T-helper 2 cell (primary cell): ENCODE results near the gene ADAMTS2.

Experiments
- DNase-seq, 5 experiments: peaks; one replicate each; pipeline versions ENCODE4 v3.0.0 to v3.0.0-alpha.2; 2012 to 2022

Gene ADAMTS2

DNA sequence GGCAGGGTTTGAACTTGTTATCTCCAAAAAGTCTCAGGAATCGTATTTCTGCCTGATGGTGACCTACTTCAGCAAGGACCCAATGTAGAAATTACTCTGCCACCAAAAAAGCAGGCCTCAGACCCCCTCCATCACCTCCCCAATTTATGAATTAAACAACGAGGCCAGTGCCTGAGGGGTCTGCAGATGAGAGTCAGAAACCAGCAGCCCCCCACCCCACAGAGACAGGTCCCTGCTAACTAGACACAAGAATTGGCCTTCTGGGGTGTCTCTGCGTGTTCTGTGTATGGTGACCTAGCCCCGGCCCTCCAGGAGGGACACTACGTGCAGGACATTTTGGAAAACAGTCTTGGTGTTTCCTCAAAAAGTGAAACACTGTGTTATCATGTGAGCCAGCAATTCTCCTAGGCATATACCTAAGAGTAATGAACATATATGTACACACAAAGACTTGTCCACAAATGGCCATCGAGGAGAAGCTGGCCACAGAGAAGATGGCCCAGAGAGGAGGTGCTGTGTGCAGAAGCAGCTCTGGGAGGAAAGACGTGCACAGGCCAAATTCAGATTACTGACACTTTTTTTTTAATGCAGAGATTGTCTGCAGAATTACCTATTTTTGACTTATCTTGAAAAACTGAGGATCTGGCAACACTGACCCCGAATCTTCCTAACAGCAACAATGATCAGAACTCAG, 93.8 kb downstream of the ADAMTS2 start:
- DNase-seq, result no peak

DNA sequence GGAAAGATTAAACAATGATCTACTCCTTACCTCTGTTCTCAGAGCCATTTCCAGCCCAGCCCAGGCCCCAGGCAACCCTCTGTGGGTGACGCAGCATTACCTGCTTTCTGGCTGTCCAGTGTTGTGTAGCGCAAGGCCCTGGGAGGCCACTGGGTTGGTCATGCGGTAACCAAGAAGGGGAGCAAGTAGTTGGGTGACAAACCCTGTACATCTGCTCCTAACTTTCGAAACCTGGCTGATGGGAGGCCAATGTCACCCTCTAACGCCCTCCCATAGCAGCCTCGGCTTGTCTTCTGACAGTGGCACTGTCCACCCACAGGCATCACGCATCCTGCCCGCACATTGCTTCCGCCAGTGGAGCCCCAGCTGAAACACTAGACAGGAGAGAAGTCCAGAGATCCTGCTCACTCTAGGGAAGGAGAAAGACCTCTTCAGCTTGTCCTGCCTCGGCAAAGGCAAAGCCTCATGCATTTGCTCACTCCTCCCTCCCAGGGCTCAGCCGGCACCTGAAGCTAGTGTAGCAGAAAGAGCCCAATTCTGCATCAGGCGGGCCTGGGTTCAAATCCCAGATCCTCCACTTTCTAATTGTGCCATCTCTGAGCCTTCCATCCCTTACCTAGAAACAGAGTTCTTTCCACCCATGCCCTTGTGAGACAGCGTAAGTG, 94.6 kb downstream of the ADAMTS2 start:
- DNase-seq, result no peak

DNA sequence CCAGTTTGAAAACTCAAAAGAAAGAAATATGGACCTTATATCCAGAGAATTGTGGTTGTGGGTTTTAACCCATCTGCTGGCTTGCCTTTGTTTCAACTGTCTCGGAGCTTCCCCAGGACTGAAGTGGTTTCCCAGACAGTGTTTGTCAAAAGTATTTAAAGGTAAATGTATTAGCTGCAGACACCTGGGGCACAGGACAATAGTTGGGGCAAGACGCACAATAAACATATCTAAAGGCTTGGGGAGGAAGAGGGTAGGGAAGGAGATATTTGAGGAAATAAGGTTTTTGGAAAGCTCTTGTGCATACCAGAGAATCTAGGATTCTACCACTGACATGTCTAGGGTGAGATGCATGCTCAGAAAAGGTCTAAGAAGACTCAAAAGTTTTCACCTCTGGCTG, 99.0 kb downstream of the ADAMTS2 start:
- DNase-seq, result no peak

DNA sequence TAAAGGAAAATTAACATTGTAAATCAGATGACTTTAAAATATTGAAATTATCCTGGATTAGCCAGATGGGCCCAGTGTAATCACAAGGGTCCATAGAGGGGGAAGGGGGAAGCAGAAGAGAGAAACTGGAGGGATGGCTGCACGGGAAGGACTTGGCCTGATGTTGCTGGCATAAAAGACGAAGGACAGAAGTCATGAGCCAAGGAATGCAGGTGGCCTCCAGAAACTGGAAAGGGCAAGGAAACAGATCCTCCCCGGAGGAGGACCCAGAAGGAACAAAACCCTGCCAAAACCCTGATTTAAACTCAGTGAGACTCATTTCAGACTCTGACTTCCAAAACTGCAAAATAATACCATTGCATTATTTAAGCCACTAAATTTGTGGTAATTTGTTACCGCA, 100.2 kb downstream of the ADAMTS2 start:
- no peak for DNase-seq

DNA sequence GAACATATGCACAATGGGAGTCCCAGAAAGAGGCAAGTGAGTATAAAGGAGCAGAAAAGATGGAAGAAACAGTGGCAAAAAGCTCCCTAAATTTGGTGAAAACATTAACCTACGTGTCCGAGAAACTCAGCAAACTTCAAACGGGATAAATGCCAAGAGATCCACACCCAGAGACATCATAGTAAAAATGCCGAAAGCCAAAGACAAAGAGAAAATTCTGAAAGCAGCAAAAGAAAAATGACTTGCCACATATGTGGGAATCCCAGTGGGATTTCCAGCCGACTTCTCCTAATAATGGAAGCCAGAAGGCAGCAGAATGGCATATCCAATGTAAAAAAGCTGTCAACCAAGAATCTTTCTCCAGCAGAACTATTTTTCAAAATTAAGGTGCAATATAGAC, 101.2 kb downstream of the ADAMTS2 start:
- DNase-seq, result no peak

DNA sequence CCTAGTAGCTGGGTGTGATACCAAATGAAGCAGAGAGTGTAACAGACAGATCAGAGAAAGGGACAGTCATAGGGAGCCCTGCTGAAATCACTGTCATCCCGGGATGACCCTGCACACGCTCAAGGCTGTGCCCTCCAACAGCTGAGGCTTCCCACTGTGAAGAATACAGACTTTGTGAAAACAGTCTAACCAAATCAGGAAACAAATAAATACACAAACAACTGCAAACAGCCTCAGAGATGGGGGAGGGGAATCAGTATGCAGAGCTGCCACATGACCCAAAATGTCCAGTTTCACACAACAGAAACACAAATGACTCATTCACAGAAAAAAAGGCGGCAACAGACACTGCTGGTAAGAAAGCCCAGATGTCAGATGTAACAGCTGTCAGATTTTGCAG, 101.9 kb downstream of the ADAMTS2 start:
- DNase-seq, result peak in 1 of 5 experiments; percentile 26

DNA sequence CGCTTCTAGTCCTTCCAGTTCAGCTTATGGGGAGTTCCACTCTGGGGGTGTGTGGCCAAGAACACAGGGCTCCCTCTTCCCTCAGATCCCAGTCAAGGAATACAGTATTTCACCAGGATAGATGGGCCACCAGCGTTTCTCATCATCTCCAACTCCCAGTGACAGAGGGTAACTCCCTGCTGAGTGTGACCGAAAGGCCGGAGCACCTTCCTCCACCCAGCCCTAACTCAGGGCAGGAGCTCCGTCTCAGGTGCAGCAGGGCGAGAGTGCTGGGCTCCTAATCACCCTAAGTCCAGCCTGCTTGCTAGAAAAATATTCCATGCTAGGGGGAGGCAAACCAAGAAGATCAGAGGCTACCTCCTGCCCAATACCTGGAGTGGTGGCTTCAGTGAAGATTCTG, 102.6 kb downstream of the ADAMTS2 start:
- no peak for DNase-seq

DNA sequence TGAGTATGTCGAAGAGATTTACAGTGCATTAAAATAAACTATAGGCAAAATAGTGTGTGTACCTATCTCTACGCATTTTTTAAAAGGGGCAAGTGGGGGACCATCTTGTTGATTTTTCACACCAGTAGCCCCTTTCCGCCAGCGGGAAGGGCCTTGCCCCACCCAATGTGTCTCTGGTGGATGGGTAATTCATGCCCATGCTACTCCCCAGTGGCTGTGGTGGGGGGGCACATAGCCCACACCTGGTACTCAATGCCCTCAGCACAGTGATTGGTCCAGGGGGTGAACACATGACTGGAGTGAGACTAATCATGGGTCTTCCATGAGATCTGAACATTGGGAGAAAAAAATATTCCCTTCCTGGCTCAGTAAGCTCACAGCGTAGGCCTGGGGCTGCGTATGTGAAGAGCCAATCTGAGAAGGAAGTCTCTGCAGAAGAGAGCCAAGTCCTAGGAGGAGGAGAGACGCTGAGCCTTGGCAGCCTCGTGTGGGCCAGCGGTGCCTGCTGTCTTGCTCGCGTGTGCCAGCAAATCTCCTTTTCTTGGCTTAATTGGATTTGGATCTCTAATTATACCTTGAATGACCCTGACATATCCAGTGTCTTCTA, 103.4 kb downstream of the ADAMTS2 start:
- DNase-seq, result no peak

DNA sequence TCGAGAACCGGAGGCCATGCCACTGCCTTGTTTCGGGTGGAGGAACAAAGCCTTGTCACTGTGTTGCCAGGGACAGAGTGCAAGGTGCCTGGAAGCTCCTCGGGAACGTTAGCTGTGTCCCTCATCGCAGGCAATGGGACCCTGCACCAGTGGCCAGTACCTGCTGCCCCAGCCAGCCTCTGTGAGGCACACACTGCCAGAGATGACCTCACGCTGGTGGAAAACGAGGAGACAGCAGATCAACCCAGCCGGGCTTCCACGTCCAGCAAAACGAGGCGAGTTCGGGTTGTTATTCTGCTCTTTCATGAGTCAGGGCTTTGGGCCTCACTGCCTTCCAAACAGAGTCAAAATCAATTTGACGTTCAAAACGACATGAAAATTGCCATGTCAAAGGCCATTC, 104.1 kb downstream of the ADAMTS2 start:
- DNase-seq, result no peak

DNA sequence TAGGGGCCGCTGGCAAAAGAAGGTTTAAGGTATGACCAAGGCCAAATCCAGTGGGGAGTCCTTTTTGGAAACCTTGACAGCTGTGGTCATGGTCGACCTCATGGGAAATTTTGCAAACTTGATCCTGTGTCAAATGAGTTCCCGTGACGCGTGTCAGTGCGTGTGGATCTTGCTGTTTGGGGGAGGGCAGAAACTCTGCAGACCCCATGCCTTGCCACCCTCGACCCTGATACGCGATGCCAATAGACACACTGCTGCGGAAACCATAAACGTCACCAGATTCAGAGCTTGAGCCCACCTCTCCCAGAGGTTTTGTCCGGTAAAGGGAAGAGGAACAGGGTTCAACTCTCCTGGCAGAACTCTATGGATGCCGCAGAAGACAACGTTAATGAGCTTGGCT, 104.7 kb downstream of the ADAMTS2 start:
- no peak for DNase-seq

DNA sequence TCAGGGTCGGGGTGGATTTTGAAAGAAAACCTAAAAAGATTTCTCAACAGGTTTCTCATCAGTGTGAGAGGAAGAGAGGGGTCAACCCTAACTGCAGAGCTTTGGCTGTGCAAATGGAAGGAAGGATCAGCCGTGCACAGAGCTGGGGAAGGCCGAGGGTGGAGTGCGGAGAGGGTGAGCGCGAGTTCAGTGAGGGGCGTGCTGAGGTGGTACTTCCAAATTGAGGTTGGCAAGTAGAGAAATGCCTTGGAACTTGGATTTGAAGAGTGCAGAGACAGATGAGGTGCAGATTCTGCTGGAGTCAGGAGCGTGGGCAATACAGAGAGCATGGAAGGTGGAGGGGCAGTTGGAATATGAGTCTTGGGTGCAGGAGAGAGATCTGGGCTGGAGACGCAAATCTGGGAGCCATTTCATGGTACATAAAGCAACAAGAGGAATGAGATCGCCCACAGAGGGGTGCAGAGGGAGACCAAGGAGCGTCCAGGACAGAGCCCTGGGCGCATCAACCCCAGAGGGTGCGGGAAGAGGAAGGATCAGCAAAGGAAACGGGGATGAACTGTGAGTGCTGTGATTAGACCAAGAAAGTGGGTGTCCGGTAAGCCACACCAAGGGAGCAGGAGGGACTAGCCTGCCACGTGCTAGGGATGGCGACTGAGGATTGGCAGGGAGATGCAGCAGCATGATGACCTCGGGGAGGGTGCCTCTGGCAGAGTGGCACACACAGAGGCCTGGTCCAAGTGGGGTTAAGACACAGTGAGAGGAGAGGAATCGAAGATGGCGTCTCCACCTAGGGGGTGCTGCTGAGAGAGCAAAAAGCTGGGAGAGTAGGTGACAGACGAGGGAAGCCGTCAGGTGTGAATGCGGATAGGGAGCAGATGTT, 105.8 kb downstream of the ADAMTS2 start:
- DNase-seq, result no peak

DNA sequence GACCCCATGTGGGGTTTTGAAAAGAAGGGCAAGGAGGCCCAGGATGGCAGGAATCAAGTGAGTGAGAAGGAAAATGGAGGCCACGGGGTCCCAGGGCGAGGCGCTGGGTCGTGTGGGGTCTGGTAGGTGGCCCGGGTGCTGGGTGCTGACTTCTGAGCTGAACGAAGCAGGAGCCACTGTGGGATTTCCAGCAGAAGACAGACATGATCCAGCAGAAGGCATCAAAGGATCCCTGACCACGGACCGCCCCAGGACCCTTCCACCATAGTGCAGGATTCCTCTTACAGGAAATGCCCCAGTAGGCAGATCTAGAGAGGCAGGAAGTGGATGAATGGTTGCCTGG, 106.7 kb downstream of the ADAMTS2 start:
- no peak for DNase-seq

DNA sequence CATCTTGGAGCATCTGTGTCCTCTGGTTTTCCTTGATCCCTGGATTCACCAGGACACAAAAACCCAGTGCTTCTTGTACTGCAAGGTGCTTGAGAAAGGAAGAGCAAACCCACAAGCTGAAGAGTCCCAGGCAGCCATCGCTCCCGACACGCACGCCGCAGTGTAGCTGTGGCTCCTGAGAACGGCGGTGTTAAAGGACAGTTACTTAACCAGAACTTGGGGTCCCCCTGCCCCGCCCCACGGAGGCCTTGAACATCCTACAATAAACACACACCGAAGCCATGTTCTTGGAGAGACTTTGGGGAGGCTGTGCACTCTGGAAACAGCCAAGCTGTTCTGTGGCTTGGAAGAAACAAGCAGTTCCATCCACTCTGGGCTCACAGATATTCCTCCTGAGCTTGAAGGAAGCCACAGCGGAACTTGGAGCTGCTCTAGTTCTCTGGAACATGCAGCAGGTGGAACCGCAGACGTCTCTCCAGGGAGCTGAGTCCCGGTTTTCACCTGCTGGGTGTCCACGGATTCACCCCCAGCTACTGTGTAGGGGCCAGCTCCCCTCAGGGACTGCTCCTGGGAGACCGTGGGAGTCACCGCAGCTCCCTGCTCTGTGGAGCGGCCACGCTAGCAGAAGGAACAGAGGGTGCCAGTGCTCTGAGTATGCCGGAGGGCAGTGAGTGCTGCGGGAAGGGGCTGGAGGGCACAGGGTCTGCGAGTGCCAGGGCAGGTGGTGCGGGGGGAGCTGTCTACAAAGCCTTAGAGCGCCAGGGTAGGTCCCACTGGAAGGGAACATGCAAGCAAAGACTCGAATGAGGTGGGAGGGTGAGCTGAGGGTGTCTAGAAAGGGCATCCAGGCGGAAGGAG, 107.3 kb downstream of the ADAMTS2 start:
- DNase-seq, result no peak

DNA sequence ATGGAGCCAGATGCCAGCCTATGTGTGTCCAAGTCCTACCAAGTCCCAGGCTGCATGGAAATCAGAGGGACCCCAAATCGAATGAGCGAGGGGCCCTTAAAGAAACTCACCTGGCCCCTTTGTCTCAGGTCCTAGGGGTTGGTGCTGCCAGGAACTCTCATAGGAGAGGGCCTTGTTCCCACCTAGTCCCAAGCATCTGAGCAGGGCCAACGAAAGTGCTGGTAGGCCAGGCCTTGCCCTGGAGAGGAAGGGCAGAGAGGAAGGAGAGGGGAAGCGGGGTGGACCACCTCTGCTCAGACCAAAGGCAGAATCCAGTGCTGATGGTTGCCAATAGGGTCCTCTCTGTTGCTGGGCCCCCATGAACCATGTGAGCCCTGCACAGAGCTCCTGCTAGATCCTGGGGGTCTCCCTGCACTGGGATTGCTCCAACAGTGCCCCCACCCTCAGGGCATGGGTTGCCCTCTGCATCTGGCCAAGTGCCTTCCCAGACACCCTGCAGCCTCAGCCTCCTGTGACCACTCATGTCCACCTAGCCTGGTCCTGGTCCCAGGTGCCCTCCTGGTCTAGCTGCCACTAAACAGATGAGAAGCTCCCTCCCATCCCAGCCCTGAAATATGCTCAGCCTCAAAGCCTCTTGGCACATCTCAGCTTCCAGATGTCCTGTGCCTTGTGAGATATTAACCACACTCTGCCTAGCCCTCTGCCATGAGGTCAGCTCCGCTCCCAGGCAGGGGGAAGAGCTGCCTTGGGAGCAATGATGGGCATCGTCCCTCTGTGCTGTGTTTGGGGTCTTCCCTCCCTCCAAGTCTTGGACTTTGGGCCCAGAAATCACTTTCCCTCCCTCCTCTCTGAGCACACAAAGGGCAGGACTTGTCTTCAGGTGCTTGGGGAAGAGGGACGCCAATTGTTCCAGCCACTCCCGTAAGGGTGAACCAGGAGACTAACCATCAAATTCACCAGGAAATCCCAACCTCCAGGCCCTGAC, 109.6 kb downstream of the ADAMTS2 start:
- DNase-seq, result no peak

DNA sequence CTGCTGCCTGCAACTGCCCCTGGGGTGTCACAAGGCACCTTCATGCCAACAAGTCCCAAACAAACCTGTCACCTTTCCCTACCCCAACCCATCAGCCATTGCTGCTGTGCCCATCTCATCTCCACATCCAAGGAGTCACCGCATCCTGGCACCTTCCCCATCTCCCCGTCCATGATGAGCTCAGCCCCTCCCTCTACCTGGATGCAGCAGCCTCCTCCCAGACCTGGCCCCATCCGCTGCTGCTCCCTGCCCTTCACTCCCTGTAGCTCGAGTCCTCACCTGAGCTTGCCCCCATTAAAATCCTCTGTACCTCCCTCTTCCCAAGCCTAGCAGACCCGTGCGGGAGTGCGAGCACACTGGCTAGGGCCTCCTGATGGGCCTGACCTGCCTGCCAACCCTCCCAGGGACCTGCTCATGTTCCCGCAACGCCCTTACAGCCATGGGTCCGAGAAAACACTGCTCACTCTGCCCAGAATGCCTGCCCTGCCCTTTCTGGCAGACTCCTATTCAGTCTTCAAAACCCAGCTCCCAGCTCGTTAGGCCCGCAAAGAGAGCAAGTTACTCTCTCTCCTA, 110.6 kb downstream of the ADAMTS2 start:
- DNase-seq, result no peak

DNA sequence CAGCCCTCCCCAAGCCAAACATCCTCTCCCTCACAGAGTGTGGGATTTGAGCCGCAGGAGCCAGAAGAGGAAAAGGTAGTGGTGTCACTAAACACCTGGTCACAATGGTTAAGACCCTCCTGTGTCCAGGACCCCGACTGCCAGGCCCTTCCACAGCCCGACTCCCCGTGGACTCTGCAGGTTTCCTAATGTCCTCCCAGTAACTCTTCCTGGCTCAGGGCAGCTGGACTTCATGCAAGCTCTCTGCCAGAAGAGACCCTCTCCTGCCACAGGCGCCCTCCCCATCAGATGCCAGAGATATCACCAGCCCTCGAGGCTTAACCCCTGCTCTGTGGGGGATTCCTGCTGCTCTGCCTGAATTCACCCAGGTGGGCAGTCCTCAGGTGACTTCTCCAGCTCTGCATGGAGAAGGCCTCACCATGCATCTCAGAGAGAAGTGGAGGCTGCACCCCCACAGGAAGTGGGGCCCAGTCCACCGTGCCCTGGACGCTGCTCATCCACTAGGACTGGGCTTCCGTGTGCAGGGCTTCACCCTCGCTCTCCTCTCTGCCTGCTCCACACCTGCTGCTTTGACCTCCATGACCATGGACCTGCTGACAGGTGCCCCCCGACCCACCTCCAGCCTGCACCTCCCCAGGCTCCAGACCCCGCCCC, 111.2 kb downstream of the ADAMTS2 start:
- DNase-seq, result no peak

DNA sequence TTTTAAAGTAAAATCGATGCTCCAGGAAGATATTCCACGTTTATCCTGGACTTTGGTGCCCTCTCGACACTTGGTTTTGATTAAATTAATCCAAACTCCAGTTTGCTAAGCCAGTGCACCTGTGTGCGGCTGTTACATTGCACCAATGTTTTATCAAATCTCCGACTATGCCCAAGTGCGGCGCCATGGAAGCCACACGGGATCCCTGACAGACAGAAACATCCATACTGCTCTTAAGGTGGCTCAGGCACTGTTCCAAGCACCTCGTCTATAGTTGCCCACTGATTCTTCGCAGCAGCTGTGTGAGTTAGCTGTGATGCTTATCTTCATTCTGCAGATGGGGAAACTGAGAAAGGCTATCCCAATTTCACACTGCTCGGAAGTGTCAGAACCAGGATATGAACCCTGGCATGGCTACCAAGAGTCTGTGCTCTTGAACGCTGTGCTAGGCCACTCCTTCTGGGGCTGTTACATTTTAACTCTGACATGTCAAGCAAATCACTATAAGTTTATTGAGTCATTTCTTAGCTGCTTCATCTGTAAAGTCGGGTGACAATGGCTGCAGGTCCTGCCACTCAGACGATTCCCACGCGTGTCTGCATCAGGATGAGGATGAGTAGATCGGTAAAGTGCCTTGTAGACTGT, 113.0 kb downstream of the ADAMTS2 start:
- DNase-seq, result no peak

DNA sequence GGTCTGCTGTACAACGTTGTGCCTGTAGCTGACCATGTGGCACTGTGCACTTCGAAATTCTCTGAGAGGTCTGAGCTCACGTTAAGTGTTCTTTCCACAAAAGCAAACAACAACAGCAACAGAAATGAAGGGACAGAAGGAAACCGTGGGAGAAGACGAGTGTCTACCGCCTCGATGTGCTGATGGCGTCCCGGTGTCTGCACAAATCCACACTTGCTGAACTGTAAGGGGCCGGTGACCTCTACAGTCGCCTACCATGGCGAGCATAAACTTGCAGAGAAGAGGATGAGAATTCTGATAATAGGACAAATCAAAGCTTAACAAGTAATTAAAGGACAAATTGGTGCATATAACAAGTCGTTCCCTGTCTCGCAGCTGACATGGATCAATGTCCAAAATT, 114.0 kb downstream of the ADAMTS2 start:
- DNase-seq, result no peak

DNA sequence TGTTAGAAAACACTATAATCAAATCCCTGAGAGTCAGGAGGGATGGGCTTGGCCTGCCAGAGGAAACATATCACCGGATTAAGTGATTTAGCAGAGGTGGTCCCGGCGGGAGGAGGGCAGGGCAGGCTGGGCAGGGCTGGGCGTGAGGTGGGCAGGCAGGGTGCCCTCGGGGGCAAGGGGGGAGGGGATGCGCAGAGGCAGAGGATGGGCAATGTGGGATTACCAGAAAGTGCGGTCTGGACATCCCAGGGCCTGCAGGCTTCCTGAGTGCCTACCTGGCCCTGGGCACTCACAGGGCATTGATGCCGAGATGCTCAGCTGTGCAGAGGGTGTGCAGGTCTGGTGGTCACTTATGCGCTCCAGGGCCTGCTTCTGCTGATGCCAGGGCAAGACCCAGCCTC, 115.2 kb downstream of the ADAMTS2 start:
- no peak for DNase-seq

DNA sequence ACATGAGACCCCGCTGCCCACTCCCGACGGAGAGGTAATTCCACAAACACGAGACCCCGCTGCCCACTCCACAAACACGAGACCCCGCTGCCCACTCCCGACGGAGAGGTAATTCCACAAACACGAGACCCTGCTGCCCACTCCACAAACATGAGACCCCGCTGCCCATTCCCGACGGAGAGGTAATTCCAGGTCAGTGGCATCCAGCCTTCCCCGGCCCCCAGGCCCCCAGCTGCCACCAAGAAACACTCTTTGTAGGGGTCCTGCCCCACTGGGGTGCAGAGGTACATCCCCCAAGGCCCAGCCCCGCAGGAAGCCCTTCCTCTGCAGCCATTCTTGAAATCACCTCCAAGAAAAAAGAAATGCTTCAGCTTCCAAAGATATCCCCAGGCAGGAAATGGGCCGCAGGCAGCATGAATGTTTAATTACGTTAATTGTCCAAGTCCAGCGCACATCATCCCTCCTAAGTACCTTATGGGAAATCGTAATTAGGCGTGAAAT, 115.9 kb downstream of the ADAMTS2 start:
- no peak for DNase-seq
